ENCODE data around the gene HOXB9. TPM values are rescaled to one million over a fixed set of nuclear protein-coding genes. Genes with fewer than 3 reads are reported as not detected.

HOXB9 gene
- total RNA-seq, 4 donors from 2014 or later, result not detected

GRCh38 chr17:48611213-48611612 lies 14.9 kb downstream of the HOXB9 start:
- TF ChIP-seq CTCF (IDR thresholded peaks at IDR 0.05) (no peak), POLR2A (IDR thresholded peaks at IDR 0.05) (no peak), EP300 (IDR thresholded peaks at IDR 0.05) (no peak), POLR2AphosphoS5 (IDR thresholded peaks at IDR 0.05) (no peak)
- H3K4me3 ChIP-seq, result peak overlapping the region in 1 of 2 donors; percentile 54
- no peaks in the 10 kb centered on the region for H3K36me3 ChIP-seq
- no peak for ATAC-seq
- WGBS, 2 donors (ENCODE audit: low coverage in 1 of 2), result 5 to 6% methylated on average over 6 to 7 of the region's 22 CpGs
- peaks cover 0 to 54% (median 11%) of the 10 kb centered on the region in 3 donors for H3K4me1 ChIP-seq
- H3K9me3 ChIP-seq, result no peaks in the 10 kb centered on the region
- peak overlapping the region in 2 of 4 donors; percentile 35 to 68 for H3K27ac ChIP-seq
- peaks cover 100% of the 10 kb centered on the region for H3K27me3 ChIP-seq

DNA sequence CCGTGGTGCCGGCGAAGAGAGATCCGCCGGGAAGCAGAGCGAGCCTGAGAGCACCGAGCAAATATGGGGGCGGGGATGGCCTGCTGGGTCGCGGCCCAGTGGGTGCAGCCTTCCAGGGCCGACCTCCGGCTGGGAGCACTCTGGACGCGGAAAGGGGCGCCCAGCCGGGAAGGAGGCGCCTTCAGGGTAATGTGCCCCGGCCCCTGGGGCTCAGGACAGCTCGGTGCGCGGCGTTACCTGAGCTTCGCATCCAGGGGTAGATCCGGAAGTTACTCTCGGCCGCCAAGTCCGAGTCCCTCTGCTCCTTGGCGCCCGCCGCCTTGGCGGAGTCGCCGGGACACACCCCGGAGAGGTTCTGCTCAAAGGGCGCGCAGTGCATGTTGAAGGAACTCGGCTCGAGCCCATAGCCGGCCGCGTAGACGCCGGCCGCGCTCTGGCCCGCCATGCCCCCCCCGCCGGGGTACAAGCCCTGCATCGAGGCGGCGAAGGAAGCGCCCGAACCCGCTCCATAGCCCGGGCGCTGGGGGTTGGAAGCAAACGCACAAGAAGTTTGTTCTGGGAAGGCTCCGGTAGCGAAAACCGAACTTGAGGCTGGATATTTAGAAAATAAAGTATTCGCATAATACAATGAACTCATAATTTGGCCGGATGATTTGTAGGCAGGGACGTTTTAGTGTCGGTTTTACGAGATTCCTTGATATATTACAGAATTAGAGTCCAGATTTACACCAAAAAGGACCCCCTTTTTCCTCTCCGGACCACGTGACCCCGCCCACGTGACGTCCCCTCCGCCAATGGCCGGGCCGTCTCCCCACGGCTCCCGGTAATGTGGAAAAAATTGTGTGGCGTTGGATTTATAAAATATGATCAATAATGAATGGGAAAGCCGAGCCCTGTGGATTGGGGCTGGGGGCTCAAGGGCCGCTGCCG lies 15.6 kb downstream of the HOXB9 start, which contains the start of gene HOXB7:
TSS of gene HOXB7 (minus strand) at position 736 of the 930 bp plus-strand sequence. CDS start at position 637, 99 bp downstream.
- WGBS, 2 donors (ENCODE audit: low coverage in 1 of 2), result 1 to 2% methylated on average over 11 to 24 of the region's 79 CpGs
- Histone ChIP-seq H3K4me3 (peak within 1 kb of the TSS; percentile 15 to 54), H3K9me3 (no peaks in the 10 kb centered on the region), H3K4me1 (peaks cover 0 to 54% (median 11%) of the 10 kb centered on the region in 3 donors), H3K27me3 (peaks cover 100% of the 10 kb centered on the region), H3K27ac (peak within 1 kb of the TSS in 2 of 4 donors; percentile 35 to 68), H3K36me3 (no peaks in the 10 kb centered on the region)
- peak; percentile 52 for ATAC-seq
- no peak for TF ChIP-seq EP300 (IDR thresholded peaks at IDR 0.05)
- no peak for TF ChIP-seq POLR2A (IDR thresholded peaks at IDR 0.05)
- TF ChIP-seq POLR2AphosphoS5 (IDR thresholded peaks at IDR 0.05), result peak; percentile 3
- no peak for TF ChIP-seq CTCF (IDR thresholded peaks at IDR 0.05)

DNA sequence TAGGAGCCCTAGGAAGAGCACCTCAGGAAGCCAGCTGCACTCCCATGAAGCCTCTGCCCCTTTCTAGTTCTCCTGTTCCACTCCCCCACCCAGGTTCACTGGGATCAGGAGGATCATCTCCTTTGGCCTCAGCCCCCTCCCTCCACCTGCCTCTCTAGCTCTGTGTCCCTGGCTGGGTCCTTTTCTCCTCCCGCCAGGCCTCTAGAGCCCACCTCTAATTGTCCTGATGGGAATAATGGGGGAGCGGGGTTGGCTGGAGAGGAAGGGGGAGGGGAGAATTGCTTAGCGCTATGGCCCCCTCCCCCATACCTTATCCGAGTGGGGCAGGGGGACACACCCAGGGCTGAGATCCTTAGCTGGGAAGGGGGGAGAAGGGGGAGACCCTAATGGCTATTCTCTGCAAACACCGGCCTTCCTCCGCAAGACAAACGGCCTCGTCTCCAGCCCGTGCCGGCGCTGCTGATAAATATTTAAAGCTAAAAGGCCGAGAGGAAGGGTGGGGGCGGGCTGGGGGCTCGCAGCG lies 16.3 kb downstream of the HOXB9 start:
- Histone ChIP-seq H3K4me3 (peak overlapping the region in 1 of 2 donors; percentile 54), H3K27ac (no peak overlapping the region), H3K27me3 (peaks cover 100% of the 10 kb centered on the region), H3K4me1 (peaks cover 0 to 53% (median 11%) of the 10 kb centered on the region in 3 donors), H3K36me3 (no peaks in the 10 kb centered on the region), H3K9me3 (no peaks in the 10 kb centered on the region)
- TF ChIP-seq POLR2A (IDR thresholded peaks at IDR 0.05) (no peak), POLR2AphosphoS5 (IDR thresholded peaks at IDR 0.05) (no peak), EP300 (IDR thresholded peaks at IDR 0.05) (no peak), CTCF (IDR thresholded peaks at IDR 0.05) (no peak)
- 15% methylated on average over 4 of the region's 15 CpGs; no CpG with 5 or more reads in 1 of the 2 donors for WGBS, 2 donors (ENCODE audit: low coverage in 1 of 2)
- no peak for ATAC-seq

DNA sequence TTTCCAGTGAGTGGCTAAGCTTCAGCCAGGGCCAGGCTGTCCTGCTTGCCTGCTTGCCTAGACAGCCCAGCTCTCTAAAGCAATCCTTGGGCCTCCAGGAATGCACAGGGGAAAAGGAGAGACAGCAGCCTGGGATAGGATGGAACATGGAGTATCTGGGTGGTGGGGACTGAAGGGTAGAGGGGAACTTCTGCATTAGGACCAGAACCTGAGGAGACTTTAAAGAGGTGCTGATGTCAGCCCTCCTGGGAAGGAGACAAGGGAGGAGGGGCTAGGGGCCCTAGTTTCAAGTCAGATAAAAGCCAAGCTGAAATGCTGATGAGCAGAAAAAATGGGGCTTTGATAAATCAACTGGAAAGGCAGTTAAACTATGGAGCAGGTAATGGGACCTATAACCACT lies 17.1 kb downstream of the HOXB9 start:
- H3K27ac ChIP-seq, result no peak overlapping the region
- H3K4me1 ChIP-seq, result peaks cover 0 to 46% (median 11%) of the 10 kb centered on the region in 3 donors
- no peak overlapping the region for H3K4me3 ChIP-seq
- no peak for ATAC-seq
- TF ChIP-seq POLR2AphosphoS5 (IDR thresholded peaks at IDR 0.05) (no peak), POLR2A (IDR thresholded peaks at IDR 0.05) (no peak), CTCF (IDR thresholded peaks at IDR 0.05) (no peak), EP300 (IDR thresholded peaks at IDR 0.05) (no peak)
- no peaks in the 10 kb centered on the region for H3K36me3 ChIP-seq
- no peaks in the 10 kb centered on the region for H3K9me3 ChIP-seq
- H3K27me3 ChIP-seq, result peaks cover 100% of the 10 kb centered on the region
